ENCODE data around the gene SRGAP3. TPM values are rescaled to one million over a fixed set of nuclear protein-coding genes. Genes with fewer than 3 reads are reported as not detected.

SRGAP3 gene
- total RNA-seq, 1 experiment from 2014 or later = 0.69 TPM

GRCh38 chr3:8938021-8938420 is 311.4 kb downstream of the SRGAP3 start:
- POLR2A ChIA-PET (ENCODE audit: low non-redundant PET) = no interaction called here
- peak; percentile 46 for TF ChIP-seq CTCF (conservative IDR thresholded peaks at IDR 0.05; ENCODE audit: low read depth, low read length)
- no peak for TF ChIP-seq EZH2 (IDR thresholded peaks at IDR 0.05; ENCODE audit: borderline replicate concordance, low read depth, low read length, poor library complexity, severe bottlenecking)
- H3K27ac ChIP-seq (ENCODE audit: low read depth, low read length, poor library complexity, severe bottlenecking) = no peak overlapping the region

GRCh38 chr3:8937064-8938020 is 312.1 kb downstream of the SRGAP3 start:
- H3K27ac ChIP-seq (ENCODE audit: low read depth, low read length, poor library complexity, severe bottlenecking) = no peak overlapping the region
- H3K4me1 ChIP-seq (ENCODE audit: insufficient read depth, low read length, poor library complexity, severe bottlenecking) = no peaks in the 10 kb centered on the region
- ChIA-PET CTCF (no interaction called here), POLR2A (ENCODE audit: low non-redundant PET) (no interaction called here)
- H3K4me3 ChIP-seq (ENCODE audit: low read depth, low read length, poor library complexity, severe bottlenecking) = no peak overlapping the region
- H3K27me3 ChIP-seq (replicated peaks; ENCODE audit: insufficient read depth, low read depth, low read length, poor library complexity) = no peaks in the 10 kb centered on the region
- no peaks in the 10 kb centered on the region for H3K9me3 ChIP-seq (ENCODE audit: low read depth, low read length, poor library complexity, severe bottlenecking)
- BruUV-seq (replicated peaks) = no TSS peak
- peaks cover 35% of the 10 kb centered on the region for H3K36me3 ChIP-seq (ENCODE audit: insufficient read depth, low read length, poor library complexity, severe bottlenecking)
- TF ChIP-seq EZH2 (IDR thresholded peaks at IDR 0.05; ENCODE audit: borderline replicate concordance, low read depth, low read length, poor library complexity, severe bottlenecking) (no peak), CTCF (conservative IDR thresholded peaks at IDR 0.05; ENCODE audit: low read depth, low read length) (no peak)
- no peak for DNase-seq (ENCODE audit: low spot score)
- intact Hi-C loops (cut with micrococcal nuclease; ENCODE audit: unreplicated experiment) = no loop called here

More at GRCh38 chr3:8938021-8938420, 311.4 kb downstream of the SRGAP3 start:
- intact Hi-C loops (cut with micrococcal nuclease; ENCODE audit: unreplicated experiment) = no loop called here
- CTCF ChIA-PET = no interaction called here
- Histone ChIP-seq H3K27me3 (replicated peaks; ENCODE audit: insufficient read depth, low read depth, low read length, poor library complexity) (no peaks in the 10 kb centered on the region), H3K4me1 (ENCODE audit: insufficient read depth, low read length, poor library complexity, severe bottlenecking) (no peaks in the 10 kb centered on the region), H3K36me3 (ENCODE audit: insufficient read depth, low read length, poor library complexity, severe bottlenecking) (peaks cover 42% of the 10 kb centered on the region), H3K9me3 (ENCODE audit: low read depth, low read length, poor library complexity, severe bottlenecking) (peaks cover 3% of the 10 kb centered on the region), H3K4me3 (ENCODE audit: low read depth, low read length, poor library complexity, severe bottlenecking) (no peak overlapping the region)
- peak; percentile 36 for DNase-seq (ENCODE audit: low spot score)
- BruUV-seq (replicated peaks) = no TSS peak

- intact Hi-C loops (cut with micrococcal nuclease; ENCODE audit: unreplicated experiment) = no loop called here
- ChIA-PET CTCF (no interaction called here), POLR2A (ENCODE audit: low non-redundant PET) (no interaction called here)
- Histone ChIP-seq H3K4me3 (ENCODE audit: low read depth, low read length, poor library complexity, severe bottlenecking) (no peak overlapping the region), H3K36me3 (ENCODE audit: insufficient read depth, low read length, poor library complexity, severe bottlenecking) (peaks cover 3% of the 10 kb centered on the region), H3K9me3 (ENCODE audit: low read depth, low read length, poor library complexity, severe bottlenecking) (no peaks in the 10 kb centered on the region), H3K4me1 (ENCODE audit: insufficient read depth, low read length, poor library complexity, severe bottlenecking) (no peaks in the 10 kb centered on the region), H3K27ac (ENCODE audit: low read depth, low read length, poor library complexity, severe bottlenecking) (no peak overlapping the region), H3K27me3 (replicated peaks; ENCODE audit: insufficient read depth, low read depth, low read length, poor library complexity) (no peaks in the 10 kb centered on the region)
- TF ChIP-seq EZH2 (IDR thresholded peaks at IDR 0.05; ENCODE audit: borderline replicate concordance, low read depth, low read length, poor library complexity, severe bottlenecking) (no peak), CTCF (conservative IDR thresholded peaks at IDR 0.05; ENCODE audit: low read depth, low read length) (no peak)
- BruUV-seq (replicated peaks) = no TSS peak
- no peak for DNase-seq (ENCODE audit: low spot score)
These were observed 316.9 kb downstream of the SRGAP3 start for GRCh38 chr3:8932507-8932906.

Measured in A673 (cell line).